Activated CD4-positive, alpha-beta T cell treated with anti-CD3 and anti-CD28 coated beads, Interleukin-2, amount 10 ng/mL, durations not matched to agents 7 days and 5 days (primary cell): ENCODE data around the gene DNA2. TPM values are rescaled to one million over a fixed set of nuclear protein-coding genes. Genes with fewer than 3 reads are reported as not detected.

Experiments
- CTCF ChIA-PET: fragments of 350-600 bp; sonication (Branson Sonifier 250); formaldehyde crosslinking; loops from one replicate; lab custom pipeline; 2021; ENCODE audit warnings: antibody characterized with exemption; lab: Charles Lee
- POLR2A ChIA-PET: fragments of 350-600 bp; sonication (Branson Sonifier 250); formaldehyde crosslinking; loops from one replicate; lab custom pipeline; 2021; ENCODE audit warnings: antibody characterized with exemption; lab: Charles Lee
- DNase-seq: peaks from one replicate; pipeline ENCODE4 v3.0.0-alpha.2; 2020
- H3K27ac Mint-ChIP-seq: one replicate; pipeline ENCODE4 v1.8.0; 2021; ENCODE audit warnings: mild to moderate bottlenecking, moderate library complexity, mixed read lengths
- H3K27me3 Mint-ChIP-seq: one replicate; pipeline ENCODE4 v1.8.0; 2021; ENCODE audit warnings: mixed read lengths
- H3K36me3 Mint-ChIP-seq: one replicate; pipeline ENCODE4 v1.8.0; 2021; ENCODE audit warnings: low read depth, mixed read lengths
- H3K4me1 Mint-ChIP-seq: one replicate; pipeline ENCODE4 v1.8.0; 2021; ENCODE audit warnings: mixed read lengths
- H3K4me3 Mint-ChIP-seq: one replicate; pipeline ENCODE4 v1.8.0; 2021; ENCODE audit warnings: mild to moderate bottlenecking, moderate library complexity, mixed read lengths
- H3K9me3 Mint-ChIP-seq: one replicate; pipeline ENCODE4 v1.8.0; 2021; ENCODE audit warnings: mixed read lengths
- total RNA-seq, 2 experiments: library from RNA; stranded (reverse); gene quantifications; one replicate each; pipeline ENCODE4 v1.2.3, GENCODE V29; 2021

The DNA2 gene
- total RNA-seq, 2 experiments from 2014 or later: 28.4 to 30.3 TPM

DNA sequence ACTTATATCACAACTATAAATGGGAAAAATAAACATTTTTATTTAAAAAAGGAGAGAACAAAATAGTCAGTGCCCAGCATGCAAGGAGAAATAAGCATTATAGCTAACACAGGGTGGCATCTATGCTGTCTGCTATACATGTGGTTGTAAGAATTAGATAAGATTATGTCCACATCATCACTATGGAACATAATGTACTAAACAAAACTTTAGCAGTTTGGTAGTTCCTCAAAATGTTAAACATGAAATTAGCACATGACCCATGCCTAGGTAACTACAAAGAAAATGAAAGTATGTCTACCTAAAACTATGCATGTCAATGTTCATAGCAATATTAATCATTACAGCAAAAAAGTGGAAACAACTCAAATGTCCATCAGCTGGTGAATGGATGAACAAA is 36.0 kb downstream of the DNA2 start:
- H3K9me3 Mint-ChIP-seq: no peaks in the 10 kb centered on the region
- CTCF ChIA-PET: no interaction called here
- H3K27ac Mint-ChIP-seq: no peak overlapping the region
- H3K27me3 Mint-ChIP-seq: no peaks in the 10 kb centered on the region
- no peak for DNase-seq
- H3K4me1 Mint-ChIP-seq: peaks cover 7% of the 10 kb centered on the region
- peaks cover 24% of the 10 kb centered on the region for H3K36me3 Mint-ChIP-seq
- POLR2A ChIA-PET: no interaction called here
- H3K4me3 Mint-ChIP-seq: no peak overlapping the region

DNA sequence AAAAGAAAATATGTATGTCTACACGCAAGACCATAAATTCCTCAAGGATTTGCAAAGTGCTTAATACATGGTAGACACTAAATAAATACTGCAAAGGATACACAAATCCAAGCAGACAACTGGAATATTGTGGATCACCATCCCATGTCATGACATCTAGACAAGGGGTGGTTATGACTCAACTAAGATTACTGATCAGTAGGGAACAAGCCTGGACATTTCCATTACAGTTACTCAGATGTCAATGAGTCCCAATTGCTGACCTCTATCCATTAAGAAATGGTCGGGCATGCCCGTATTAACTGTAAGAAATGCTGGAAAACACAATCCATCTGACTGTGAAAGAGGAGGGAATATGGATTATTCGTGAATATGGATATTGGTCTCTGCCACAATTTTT is 37.1 kb downstream of the DNA2 start:
- Mint-ChIP-seq H3K4me3 (no peak overlapping the region), H3K27me3 (no peaks in the 10 kb centered on the region), H3K36me3 (peaks cover 26% of the 10 kb centered on the region), H3K27ac (no peak overlapping the region), H3K4me1 (peaks cover 7% of the 10 kb centered on the region), H3K9me3 (no peaks in the 10 kb centered on the region)
- CTCF ChIA-PET: interaction anchor here (1.3 kb wide), 1 partner anchor 28 kb away, joined by 4 read pairs; the partner anchor contains the start of gene RUFY2
- POLR2A ChIA-PET: no interaction called here
- DNase-seq: no peak

DNA sequence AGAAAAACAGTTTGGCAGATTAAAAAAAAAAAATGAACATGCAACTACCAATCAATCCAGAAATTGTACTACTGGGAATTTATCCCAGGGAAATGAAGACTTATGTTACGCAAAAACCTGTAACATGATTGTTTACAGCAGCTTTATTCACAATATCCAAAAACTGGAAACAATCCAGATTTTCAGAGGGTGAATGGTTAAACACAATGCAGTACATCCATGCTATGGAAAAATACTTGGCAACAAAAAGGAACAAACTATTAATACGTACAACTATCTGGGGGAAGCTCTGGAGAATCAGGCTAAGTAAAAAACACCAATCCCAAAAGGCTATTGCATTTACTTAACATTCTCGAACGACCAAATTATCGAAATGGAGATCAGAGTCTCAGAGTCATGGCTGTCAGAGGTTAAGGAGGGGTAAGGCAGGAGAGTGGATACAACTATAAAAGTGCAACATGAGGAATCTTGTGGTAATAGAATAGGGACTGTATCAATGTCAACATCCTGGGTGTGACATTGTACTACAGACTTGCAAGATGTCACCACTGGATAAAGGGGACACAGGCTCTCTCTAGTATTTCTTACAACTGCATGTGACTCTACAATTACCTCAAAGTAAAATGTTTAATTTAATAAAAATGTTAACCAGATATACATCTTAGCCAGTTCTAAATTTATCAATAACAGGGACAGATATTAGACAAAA is 43.2 kb downstream of the DNA2 start:
- H3K27me3 Mint-ChIP-seq: no peaks in the 10 kb centered on the region
- ChIA-PET POLR2A (no interaction called here), CTCF (interaction anchor here (0.6 to 3.2 kb wide), 2 partner anchors 22 to 126 kb away, joined by 3 to 8 read pairs; partner anchors contain the start of gene RUFY2)
- H3K36me3 Mint-ChIP-seq: peaks cover 26% of the 10 kb centered on the region
- H3K9me3 Mint-ChIP-seq: no peaks in the 10 kb centered on the region
- peaks cover 12% of the 10 kb centered on the region for H3K4me1 Mint-ChIP-seq
- no peak overlapping the region for H3K27ac Mint-ChIP-seq
- H3K4me3 Mint-ChIP-seq: no peak overlapping the region
- no peak for DNase-seq

DNA sequence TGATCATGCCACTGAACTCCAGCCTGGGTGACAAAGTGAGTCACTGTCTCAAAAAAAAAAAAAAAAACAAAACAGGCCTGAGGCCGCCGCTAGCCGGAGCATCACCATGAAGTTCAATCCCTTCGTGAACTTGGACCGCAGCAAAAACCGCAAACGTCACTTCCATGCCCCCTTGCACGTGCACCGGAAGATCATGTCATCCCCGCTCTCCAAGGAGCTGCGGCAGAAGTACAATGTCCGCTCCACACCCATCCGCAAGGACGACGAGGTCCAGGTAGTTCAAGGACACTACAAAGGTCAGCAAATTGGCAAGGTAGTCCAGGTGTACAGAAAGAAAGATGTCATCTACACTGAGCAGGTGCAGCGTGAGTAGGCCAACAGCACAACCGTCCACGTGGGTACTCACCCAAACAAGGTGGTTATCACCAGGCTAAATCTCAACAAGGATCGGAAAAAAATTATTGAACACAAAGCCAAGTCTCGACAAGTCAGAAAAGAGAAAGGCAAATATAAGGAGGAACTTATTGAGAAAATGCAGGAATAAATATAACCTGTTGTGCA is 47.2 kb downstream of the DNA2 start:
- Mint-ChIP-seq H3K27ac (peak overlapping the region; percentile 85), H3K36me3 (peaks cover 40% of the 10 kb centered on the region), H3K27me3 (no peaks in the 10 kb centered on the region), H3K4me1 (peaks cover 21% of the 10 kb centered on the region), H3K4me3 (no peak overlapping the region), H3K9me3 (no peaks in the 10 kb centered on the region)
- ChIA-PET POLR2A (no interaction called here), CTCF (interaction anchor here (0.6 kb wide), 1 partner anchor 472 kb away, joined by 4 read pairs; no protein-coding TSS in a partner anchor)
- no peak for DNase-seq

DNA sequence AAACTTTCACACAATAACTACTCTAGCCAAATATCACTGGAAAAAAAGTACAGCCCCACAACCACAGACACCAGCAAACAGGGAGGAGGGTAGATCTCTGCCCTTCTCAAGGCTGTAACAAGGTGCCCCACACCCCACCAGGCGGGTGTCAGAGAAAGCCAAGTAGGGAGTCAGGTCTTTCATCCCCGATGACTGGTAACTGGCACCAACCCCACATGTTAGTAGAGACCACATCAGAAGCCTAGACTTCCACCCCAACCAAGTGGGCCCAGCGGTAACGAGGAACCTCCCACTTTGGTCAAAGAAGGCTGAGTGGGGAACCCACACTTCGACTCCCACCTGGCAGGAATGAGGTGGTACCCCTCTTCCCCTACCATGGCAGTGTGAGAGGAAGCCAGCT is 48.3 kb downstream of the DNA2 start:
- Mint-ChIP-seq H3K4me1 (peaks cover 21% of the 10 kb centered on the region), H3K4me3 (no peak overlapping the region), H3K27ac (peak overlapping the region; percentile 85), H3K9me3 (no peaks in the 10 kb centered on the region), H3K27me3 (no peaks in the 10 kb centered on the region), H3K36me3 (peaks cover 42% of the 10 kb centered on the region)
- peak; percentile 47 for DNase-seq
- CTCF ChIA-PET: interaction anchor here (1.3 kb wide), 1 partner anchor 17 kb away, joined by 3 read pairs; the partner anchor contains the start of gene RUFY2
- POLR2A ChIA-PET: no interaction called here

DNA sequence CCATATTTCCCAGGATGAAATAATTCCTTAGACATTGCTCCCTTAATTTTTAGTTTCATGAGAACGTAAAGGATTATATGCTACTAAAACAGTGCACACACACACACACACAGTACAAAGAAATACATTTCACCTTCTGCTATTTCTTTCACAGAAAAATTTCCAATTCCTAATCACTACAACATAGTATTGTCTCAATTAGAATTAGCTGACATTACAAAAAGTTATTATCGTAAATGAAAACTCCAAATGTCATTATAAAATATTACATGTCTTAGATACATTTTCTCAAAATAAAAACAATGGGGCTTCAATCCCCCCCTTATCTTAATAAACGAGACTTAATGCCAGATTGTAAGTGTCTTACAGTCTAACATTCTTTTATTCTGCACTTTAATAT is 52.4 kb downstream of the DNA2 start:
- Mint-ChIP-seq H3K4me1 (peaks cover 17% of the 10 kb centered on the region), H3K9me3 (no peaks in the 10 kb centered on the region), H3K36me3 (peaks cover 54% of the 10 kb centered on the region), H3K4me3 (no peak overlapping the region), H3K27me3 (no peaks in the 10 kb centered on the region), H3K27ac (no peak overlapping the region)
- ChIA-PET CTCF (interaction anchor here (1.0 to 1.9 kb wide), 3 partner anchors 10 to 525 kb away, joined by 3 to 6 read pairs (median 4); partner anchors contain the start of gene RUFY2), POLR2A (no interaction called here)
- no peak for DNase-seq

DNA sequence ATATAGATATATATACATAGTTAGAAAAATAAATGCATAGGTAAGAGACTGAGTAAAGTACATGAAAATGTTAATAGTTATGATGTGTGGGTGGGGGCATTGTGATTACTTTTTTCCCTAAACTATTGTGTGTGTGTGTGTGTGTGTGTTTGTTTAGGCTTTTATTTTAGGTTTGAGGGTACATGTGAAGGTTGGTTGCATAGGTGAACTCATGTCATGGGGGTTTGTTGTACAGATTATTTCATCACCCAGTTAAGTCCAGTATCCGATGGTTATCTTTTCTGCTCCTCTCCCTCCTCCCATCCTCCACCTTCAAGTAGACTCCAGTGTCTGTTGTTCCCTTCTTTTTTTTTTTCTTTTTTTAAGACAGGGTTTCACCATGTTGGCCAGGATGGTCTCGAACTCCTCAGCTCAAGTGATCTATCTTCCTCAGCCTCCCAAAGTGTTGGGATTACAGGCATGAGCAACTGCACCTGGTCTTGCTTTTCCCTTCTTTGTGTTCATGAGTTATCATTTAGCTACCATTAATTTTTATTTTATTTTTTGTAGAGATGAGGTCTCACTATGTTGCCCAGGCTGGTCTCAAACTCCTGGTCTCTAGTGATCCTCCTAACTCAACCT is 62.8 kb downstream of the DNA2 start:
- no peak overlapping the region for H3K27ac Mint-ChIP-seq
- CTCF ChIA-PET: interaction anchor here (0.6 to 1.6 kb wide), 5 partner anchors 10 to 128 kb away, joined by 3 to 4 read pairs (median 3); no protein-coding TSS in a partner anchor
- no peaks in the 10 kb centered on the region for H3K27me3 Mint-ChIP-seq
- POLR2A ChIA-PET: no interaction called here
- DNase-seq: no peak
- peaks cover 6% of the 10 kb centered on the region for H3K36me3 Mint-ChIP-seq
- no peaks in the 10 kb centered on the region for H3K9me3 Mint-ChIP-seq
- H3K4me1 Mint-ChIP-seq: peaks cover 20% of the 10 kb centered on the region
- H3K4me3 Mint-ChIP-seq: no peak overlapping the region

DNA sequence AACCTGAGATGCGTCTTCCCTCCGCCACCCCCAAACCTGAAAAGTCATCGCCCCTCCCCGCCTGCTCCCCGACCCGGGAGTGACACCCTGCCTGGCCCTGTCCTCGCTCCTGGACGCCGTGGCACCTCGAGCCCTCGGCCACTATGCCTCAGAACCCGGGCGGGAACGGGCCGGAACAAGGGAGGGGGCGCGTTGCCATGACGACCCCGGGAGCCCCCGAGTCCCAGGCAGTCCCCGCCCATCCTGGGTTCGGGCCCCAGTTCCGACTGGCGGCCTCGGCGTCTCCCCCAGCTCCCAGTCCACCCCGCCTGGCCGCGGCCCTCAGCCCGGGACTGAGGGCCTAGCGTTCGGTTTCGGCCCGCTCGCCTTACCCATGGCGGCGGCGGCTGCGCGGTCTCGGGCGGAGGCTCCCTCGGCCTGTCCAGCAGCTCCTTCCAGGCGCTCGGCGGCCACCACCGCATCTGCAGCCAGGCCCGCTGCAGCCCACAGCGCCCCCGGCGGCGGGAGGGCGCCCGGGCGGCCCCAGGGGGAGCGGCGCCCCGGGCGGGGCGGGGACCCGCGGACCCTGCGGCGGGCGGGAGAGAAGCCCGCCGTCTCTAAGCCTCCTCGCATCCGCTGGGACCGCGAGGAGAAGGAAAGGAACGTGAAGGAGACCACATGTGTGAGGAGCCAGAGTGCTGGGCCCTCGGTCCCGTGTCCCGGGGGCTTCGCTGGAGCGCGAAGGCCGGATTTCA is 64.8 kb downstream of the DNA2 start, which contains the start of gene RUFY2:
Gene RUFY2, minus strand, starts transcription at position 463 of the 734 bp plus-strand sequence. Its CDS starts 88 bp downstream, at position 375.
- H3K27me3 Mint-ChIP-seq: no peaks in the 10 kb centered on the region
- CTCF ChIA-PET: interaction anchor here (0.5 to 1.5 kb wide), 26 partner anchors 9 to 800 kb away, joined by 3 to 9 read pairs (median 4); partner anchors contain the start of gene PBLD
- peak; percentile 70 for DNase-seq
- no peaks in the 10 kb centered on the region for H3K36me3 Mint-ChIP-seq
- peaks cover 20% of the 10 kb centered on the region for H3K4me1 Mint-ChIP-seq
- POLR2A ChIA-PET: interaction anchor here (0.6 kb wide), 1 partner anchor 75 kb away, joined by 4 read pairs; the partner anchor contains the start of gene HNRNPH3
- H3K4me3 Mint-ChIP-seq: peak within 1 kb of the TSS; percentile 81
- peak within 1 kb of the TSS; percentile 85 for H3K27ac Mint-ChIP-seq
- no peaks in the 10 kb centered on the region for H3K9me3 Mint-ChIP-seq

DNA sequence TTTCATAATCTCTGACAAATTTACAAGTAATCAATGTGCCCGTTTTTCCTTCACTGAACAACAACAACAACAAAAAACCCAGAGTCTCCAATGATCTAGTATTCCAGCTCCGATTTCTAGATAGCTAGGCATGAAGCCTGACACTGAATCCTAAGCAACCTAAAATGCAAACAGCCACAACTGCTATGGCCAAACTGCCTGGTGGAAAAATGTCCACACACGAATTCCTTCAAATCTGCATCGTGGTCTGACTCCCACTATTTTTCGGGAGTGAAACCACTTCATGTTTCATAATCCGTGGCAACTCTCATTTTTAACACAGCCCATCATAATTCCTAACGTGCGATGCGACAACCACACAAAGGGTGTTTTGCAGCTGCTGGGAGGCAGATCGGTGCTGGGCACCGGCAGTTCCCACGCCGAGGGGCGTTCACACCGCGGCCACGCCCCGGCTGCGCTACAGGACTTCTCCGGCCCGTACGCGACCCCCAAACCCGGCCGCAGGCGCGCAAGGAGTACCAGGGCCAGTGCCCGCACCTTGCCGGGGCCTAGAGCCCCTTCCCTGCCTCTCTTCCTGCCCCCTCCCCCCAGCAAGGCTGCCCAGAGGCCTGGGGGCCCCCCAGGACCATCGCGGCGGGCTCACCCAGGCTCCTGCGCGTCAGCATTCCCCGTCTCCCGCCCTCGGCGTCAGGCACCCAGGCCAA is 65.5 kb downstream of the DNA2 start:
- Mint-ChIP-seq H3K27me3 (no peaks in the 10 kb centered on the region), H3K4me1 (peaks cover 20% of the 10 kb centered on the region), H3K36me3 (no peaks in the 10 kb centered on the region), H3K9me3 (no peaks in the 10 kb centered on the region), H3K27ac (peak overlapping the region; percentile 85), H3K4me3 (peak overlapping the region; percentile 81)
- POLR2A ChIA-PET: interaction anchor here (0.6 kb wide), 1 partner anchor 74 kb away, joined by 4 read pairs; the partner anchor contains the start of gene HNRNPH3
- CTCF ChIA-PET: interaction anchor here (0.5 to 1.5 kb wide), 25 partner anchors 8 to 800 kb away, joined by 3 to 9 read pairs (median 4); partner anchors contain the start of gene PBLD
- DNase-seq: peak; percentile 43

DNA sequence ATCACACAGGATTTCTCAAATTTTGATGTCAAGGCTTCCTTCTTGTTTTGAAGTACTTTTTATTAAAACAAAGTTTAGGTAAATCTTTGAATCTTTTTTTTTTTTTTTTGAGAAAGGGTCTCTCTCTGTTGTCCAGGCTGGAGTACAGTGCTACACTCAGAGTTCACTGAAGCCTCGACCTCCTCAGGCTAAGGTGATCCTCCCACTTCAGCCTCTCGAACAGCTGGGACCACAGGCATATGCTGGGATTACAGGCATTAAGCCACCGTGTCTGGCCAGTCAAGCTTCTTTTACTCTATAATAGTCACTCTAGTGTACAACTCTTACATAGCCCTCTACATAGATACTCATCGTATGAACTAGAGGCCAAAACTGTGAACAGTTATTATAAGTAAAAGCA is 68.1 kb downstream of the DNA2 start:
- POLR2A ChIA-PET: no interaction called here

DNA sequence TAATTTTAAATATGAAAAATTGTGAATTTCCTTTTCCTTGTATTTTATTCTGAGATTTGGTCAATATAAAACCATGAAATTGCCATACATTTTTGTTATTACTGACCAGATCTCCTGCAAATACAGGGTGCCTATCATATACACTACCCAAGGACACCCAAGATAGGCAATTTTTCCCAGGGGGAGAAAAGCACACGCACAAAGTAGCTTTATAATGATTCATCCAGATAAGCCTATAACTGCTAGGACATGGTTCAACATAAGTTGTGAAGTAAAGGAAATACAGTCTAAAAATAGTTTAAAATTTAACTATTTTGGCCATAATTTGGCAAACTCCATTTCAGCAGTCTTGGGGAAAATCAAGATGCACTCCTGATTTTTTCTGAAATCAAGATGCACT is 69.5 kb downstream of the DNA2 start:
- H3K4me3 Mint-ChIP-seq: no peak overlapping the region
- H3K27ac Mint-ChIP-seq: no peak overlapping the region
- H3K27me3 Mint-ChIP-seq: no peaks in the 10 kb centered on the region
- ChIA-PET POLR2A (no interaction called here), CTCF (interaction anchor here (0.6 kb wide), 1 partner anchor 182 kb away, joined by 3 read pairs; no protein-coding TSS in a partner anchor)
- peaks cover 17% of the 10 kb centered on the region for H3K4me1 Mint-ChIP-seq
- no peak for DNase-seq
- H3K36me3 Mint-ChIP-seq: peaks cover 4% of the 10 kb centered on the region
- no peaks in the 10 kb centered on the region for H3K9me3 Mint-ChIP-seq

More for the DNA sequence above, 68.1 kb downstream of the DNA2 start:
- no peak for DNase-seq
- Mint-ChIP-seq H3K9me3 (no peaks in the 10 kb centered on the region), H3K27ac (no peak overlapping the region), H3K36me3 (peaks cover 4% of the 10 kb centered on the region), H3K4me3 (no peak overlapping the region), H3K4me1 (peaks cover 20% of the 10 kb centered on the region), H3K27me3 (no peaks in the 10 kb centered on the region)
- CTCF ChIA-PET: no interaction called here
